HEK293T (cell line): ENCODE data around the gene DNAH7.

Source experiments
- FOXA1 ChIP-seq: fragments of 450-650 bp; IDR thresholded peaks from 2 replicates; pipeline ENCODE4 v1.6.1; 2016; ENCODE audit warnings: mild to moderate bottlenecking
- FOXM1 ChIP-seq: fragments of 450-650 bp; IDR thresholded peaks from 2 replicates; pipeline ENCODE4 v1.6.1; 2017; ENCODE audit warnings: mild to moderate bottlenecking, borderline replicate concordance
- HDGF ChIP-seq: fragments of 450-650 bp; IDR thresholded peaks from 2 replicates; pipeline ENCODE4 v1.6.1; 2017; ENCODE audit warnings: antibody characterized with exemption, borderline replicate concordance
- PKNOX1 ChIP-seq: fragments of 450-650 bp; IDR thresholded peaks from 2 replicates; pipeline ENCODE4 v1.6.1; 2016
- SP1 ChIP-seq: fragments of 450-650 bp; IDR thresholded peaks from 2 replicates; pipeline ENCODE4 v1.6.1; 2017
- SUZ12 ChIP-seq: fragments of 450-650 bp; IDR thresholded peaks from 2 replicates; pipeline ENCODE4 v1.6.1; 2016; ENCODE audit warnings: mild to moderate bottlenecking
- ZNF384 ChIP-seq: fragments of 450-650 bp; IDR thresholded peaks from 2 replicates; pipeline ENCODE4 v1.6.1; 2016

- no peak for TF ChIP-seq FOXM1
- TF ChIP-seq SUZ12, result no peak
- TF ChIP-seq FOXA1, result no peak
- no peak for TF ChIP-seq ZNF384
- TF ChIP-seq HDGF, result no peak
- TF ChIP-seq PKNOX1, result no peak
- TF ChIP-seq SP1, result no peak
These were observed 134.2 kb downstream of the DNAH7 start for GRCh38 chr2:195934484-195934883.
